HG03378 (cell line): ENCODE data around the gene CFLAR.
"Not testable (repeated sequence)": the region's sequence is repeated elsewhere in the genome, so short reads cannot be mapped to it uniquely, and the experiment has no call there.

Experiments used
- ATAC-seq: cut with Tn5 transposase; IDR thresholded peaks from one replicate; pipeline ENCODE4 v1.9.1; 2021; ENCODE audit warnings: mild to moderate bottlenecking, moderate library complexity; ENCODE audit not compliant: unreplicated experiment

CFLAR gene

GRCh38 chr2:201118121-201118960, 2.4 kb downstream of the CFLAR start:
- peak; percentile 56 for ATAC-seq

- no peak for ATAC-seq
Observed at GRCh38 chr2:201118961-201119854, 3.2 kb downstream of the CFLAR start.

GRCh38 chr2:201122276-201122675, 6.3 kb downstream of the CFLAR start:
- no peak for ATAC-seq

GRCh38 chr2:201126308-201127151, 10.6 kb downstream of the CFLAR start:
- peak; percentile 24 for ATAC-seq

GRCh38 chr2:201127152-201127511, 11.2 kb downstream of the CFLAR start:
- no peak for ATAC-seq

GRCh38 chr2:201127570-201127969, 11.6 kb downstream of the CFLAR start:
- ATAC-seq: no peak

- no peak for ATAC-seq
Observed at GRCh38 chr2:201128033-201128432, 12.1 kb downstream of the CFLAR start.

- no peak for ATAC-seq
Observed at GRCh38 chr2:201128933-201129505, 13.1 kb downstream of the CFLAR start.

GRCh38 chr2:201130524-201131186, 14.7 kb downstream of the CFLAR start:
- peak; percentile 28 for ATAC-seq

GRCh38 chr2:201132518-201132917, 16.6 kb downstream of the CFLAR start:
- peak; percentile 43 for ATAC-seq

GRCh38 chr2:201135386-201135785, 19.4 kb downstream of the CFLAR start:
- no peak for ATAC-seq

- no peak for ATAC-seq
Observed at GRCh38 chr2:201136889-201137321, 20.9 kb downstream of the CFLAR start.

- ATAC-seq: no peak
Observed at GRCh38 chr2:201137505-201138400, 21.8 kb downstream of the CFLAR start.

GRCh38 chr2:201138401-201138970, 22.5 kb downstream of the CFLAR start:
- no peak for ATAC-seq

- not testable (repeated sequence) for ATAC-seq
Observed at GRCh38 chr2:201138986-201139781, 23.2 kb downstream of the CFLAR start.

- no peak for ATAC-seq
Observed at GRCh38 chr2:201139836-201140604, 24.1 kb downstream of the CFLAR start.
